ENCODE results near the gene IGFBP1.

- TF ChIP-seq CTCF (IDR thresholded peaks at IDR 0.05) (peak; percentile 36; the same call in 1 of the 2 replicates), ZFX (IDR thresholded peaks at IDR 0.05; ENCODE audit: borderline replicate concordance) (no peak)
Measured at GRCh38 chr7:45938626-45939302, 50.5 kb downstream of the IGFBP1 start.
